Pancreas (tissue), 10 donors: Measurements from ENCODE around the gene CDK6. TPM values are rescaled to one million over a fixed set of nuclear protein-coding genes. Genes with fewer than 3 reads are reported as not detected.

Experiments
- ATAC-seq, 4 donors: fragments of 200-7000 bp; cut with Tn5 transposase; one replicate each; pipeline versions ENCODE4 v1.8.0 to v1.9.1; 2020; ENCODE audit warnings: mild to moderate bottlenecking in 4 of 4, moderate library complexity in 4 of 4
- DNase-seq, 6 donors: peaks; one replicate each; pipeline ENCODE4 v3.0.0-alpha.2; 2020
- FAIRE-seq: peaks from 2 replicates; lab custom pipeline; 2012; peaks lifted over from hg19 to GRCh38; lab: Jason Lieb, UNC
- H3K27ac ChIP-seq, 4 donors: fragments of 200-600 bp; sonication (generic); 1 replicate in 3 of 4; 2 replicates in 1 of 4; pipeline versions ENCODE4 v1.5.0 to v1.8.0; 2020
- H3K27me3 ChIP-seq, 4 donors: fragments of 200-600 bp; one replicate each; pipeline ENCODE4 v1.8.0; 2021
- H3K36me3 ChIP-seq, 3 donors: fragments of 200-600 bp; sonication (generic) in 1 of 3; one replicate each; pipeline versions ENCODE4 v1.5.0 to v1.8.0; 2020 to 2021
- H3K4me1 ChIP-seq, 3 donors: fragments of 200-600 bp; one replicate each; pipeline ENCODE4 v1.8.0; 2021
- H3K4me3 ChIP-seq, 4 donors: fragments of 200-600 bp; sonication (generic) in 2 of 4; one replicate each; pipeline versions ENCODE4 v1.5.0 to v1.8.0; 2020 to 2021
- H3K9me3 ChIP-seq, 4 donors: fragments of 200-600 bp; one replicate each; pipeline ENCODE4 v1.8.0; 2021
- CTCF ChIP-seq, 4 donors: fragments of 200-600 bp; sonication (generic) in 3 of 4; IDR thresholded peaks; one replicate each; pipeline versions ENCODE4 v1.5.0 to v1.8.0; 2021; ENCODE audit warnings: antibody characterized with exemption in 4 of 4
- WGBS, 2 donors: extraction: QIAGEN DNeasy Blood & Tissue Kit; methylation state at CpG; one replicate each; pipeline ENCODE4 v1.1.7; 2013; 5-methylcytosine and 5-hydroxymethylcytosine counted together
- intact Hi-C, 3 donors: fragments of 100-400 bp; cut with DNase I; formaldehyde crosslinking; loops; one replicate each; pipeline versions ENCODE4 v1.11.1 to v1.14.2; 2022
- polyA plus RNA-seq, 2 donors: library from polyadenylated mRNA; stranded (reverse); fragments of 200-250 nt; gene quantifications; one replicate each; pipeline ENCODE4 v1.2.3, GENCODE V29; 2013
- total RNA-seq, 6 donors: library from RNA; stranded (reverse); fragmentation: NEBNext Ultra II Directional in 4 of 6; extraction: Animal tissue kit (Norgen Biotek cat#: 25700) in 4 of 6; gene quantifications; one replicate each; pipeline versions ENCODE4 v1.2.1 to v1.2.4, GENCODE V29; 2021 to 2023
- donor health status: healthy with polysubstance abuse.
- donor health status: DM: no; HTN: no; CAD: no; lungs with moderate emphysema.
- donor health status: DM: no; HTN: no; CAD: no.
- donor health status: control.
- donor health status: control.
- donor health status: Bipolar disorder and iron deficiency.
- donor health status: DM: yes; HTN: yes; CAD: no.
- donor health status: DM: no; HTN: no; CAD: no.
- donor health status: DM: no; HTN: no; CAD: no.
- donor health status: DM: yes; HTN: yes; CAD: no.

Gene CDK6
- total and polyA plus RNA-seq, 8 donors: 2.4 to 33.4 (median 18.7) TPM

- H3K4me1 ChIP-seq: peaks cover 31 to 39% (median 32%) of the 10 kb centered on the region in 3 donors
- no peaks in the 10 kb centered on the region for H3K36me3 ChIP-seq
- DNase-seq: no peak
- no peak for TF ChIP-seq CTCF (IDR thresholded peaks at IDR 0.05)
- no peak overlapping the region for H3K4me3 ChIP-seq
- H3K27ac ChIP-seq: peak overlapping the region in 1 of 4 donors; percentile 9
- ATAC-seq: no peak
- no peaks in the 10 kb centered on the region for H3K27me3 ChIP-seq
- no peak for FAIRE-seq
- no peaks in the 10 kb centered on the region for H3K9me3 ChIP-seq
- intact Hi-C loops: no loop called here
Measured at GRCh38 chr7:92584953-92585352, 251.4 kb downstream of the CDK6 start.

- Histone ChIP-seq H3K36me3 (peaks cover 0 to 10% (median 1%) of the 10 kb centered on the region in 3 donors), H3K4me1 (peaks cover 19 to 31% (median 20%) of the 10 kb centered on the region in 3 donors), H3K9me3 (no peaks in the 10 kb centered on the region), H3K4me3 (no peak overlapping the region), H3K27ac (no peak overlapping the region), H3K27me3 (no peaks in the 10 kb centered on the region)
- 100% methylated on average over 1 of the region's 1 CpG for WGBS, 2 donors
- no peak for DNase-seq
- intact Hi-C loops: no loop called here
- no peak for TF ChIP-seq CTCF (IDR thresholded peaks at IDR 0.05)
- ATAC-seq: no peak
- FAIRE-seq: no peak
Measured at GRCh38 chr7:92582948-92583347, 253.4 kb downstream of the CDK6 start.

- intact Hi-C loops: no loop called here
- FAIRE-seq (no peak), DNase-seq (no peak), ATAC-seq (no peak)
- Histone ChIP-seq H3K27ac (no peak overlapping the region), H3K27me3 (no peaks in the 10 kb centered on the region), H3K4me1 (no peaks in the 10 kb centered on the region), H3K4me3 (no peak overlapping the region), H3K9me3 (no peaks in the 10 kb centered on the region), H3K36me3 (peaks cover 0 to 40% (median 21%) of the 10 kb centered on the region in 3 donors)
- 81 to 86% methylated on average over 3 of the region's 3 CpGs for WGBS, 2 donors
- no peak for TF ChIP-seq CTCF (IDR thresholded peaks at IDR 0.05)
Measured at GRCh38 chr7:92576296-92576695, 260.1 kb downstream of the CDK6 start.

GRCh38 chr7:92569137-92569536, 267.2 kb downstream of the CDK6 start:
- 73 to 78% methylated on average over 4 of the region's 4 CpGs for WGBS, 2 donors
- intact Hi-C loops: no loop called here
- Histone ChIP-seq H3K36me3 (peaks cover 4 to 36% (median 9%) of the 10 kb centered on the region in 3 donors), H3K4me1 (no peaks in the 10 kb centered on the region), H3K9me3 (no peaks in the 10 kb centered on the region), H3K4me3 (no peak overlapping the region), H3K27me3 (no peaks in the 10 kb centered on the region), H3K27ac (no peak overlapping the region)
- FAIRE-seq (no peak), ATAC-seq (no peak), DNase-seq (no peak)
- no peak for TF ChIP-seq CTCF (IDR thresholded peaks at IDR 0.05)

- H3K36me3 ChIP-seq: peaks cover 4 to 36% (median 9%) of the 10 kb centered on the region in 3 donors
- FAIRE-seq: no peak
- no peaks in the 10 kb centered on the region for H3K27me3 ChIP-seq
- TF ChIP-seq CTCF (IDR thresholded peaks at IDR 0.05): no peak
- no peak overlapping the region for H3K4me3 ChIP-seq
- H3K9me3 ChIP-seq: no peaks in the 10 kb centered on the region
- intact Hi-C loops: no loop called here
- DNase-seq: no peak
- H3K4me1 ChIP-seq: no peaks in the 10 kb centered on the region
- 89 to 92% methylated on average over 6 of the region's 6 CpGs for WGBS, 2 donors
- ATAC-seq: no peak
- no peak overlapping the region for H3K27ac ChIP-seq
Measured at GRCh38 chr7:92567460-92567859, 268.9 kb downstream of the CDK6 start.
